H1 (cell line): ENCODE data around the gene FPR3. TPM values are rescaled to one million over a fixed set of nuclear protein-coding genes. Genes with fewer than 3 reads are reported as not detected.

Experiments used
- CTCF ChIA-PET: fragments of 300-600 bp; sonication (Branson Sonifier 250); formaldehyde crosslinking; loops from one replicate; lab custom pipeline; 2021; ENCODE audit not compliant: partially characterized antibody; lab: Charles Lee
- POLR2A ChIA-PET: fragments of 300-600 bp; sonication (Branson Sonifier 250); formaldehyde crosslinking; loops from one replicate; lab custom pipeline; 2021; ENCODE audit warnings: inconsistent platforms; ENCODE audit not compliant: partially characterized antibody; lab: Charles Lee
- DNase-seq, 2 experiments: peaks; one replicate each; pipeline versions ENCODE4 v3.0.0 to v3.0.0-alpha.2; 2010 to 2022; ENCODE audit warnings: low spot score in 2 of 2, low read depth in 1 of 2, mixed read lengths in 1 of 2
- FAIRE-seq: peaks from 2 replicates; lab custom pipeline; 2011; peaks lifted over from hg19 to GRCh38; lab: Jason Lieb, UNC
- H2AFZ ChIP-seq: 2 replicates; pipeline ENCODE4 v1.8.1; 2012; ENCODE audit warnings: low read length, inconsistent platforms
- H2AK5ac ChIP-seq: 2 replicates; pipeline ENCODE4 v1.6.1; 2013; ENCODE audit warnings: low read depth, low read length
- H2BK120ac ChIP-seq: replicated peaks from 2 replicates; pipeline ENCODE3; 2013; ENCODE audit warnings: low read depth, low read length, inconsistent platforms
- H2BK12ac ChIP-seq: 2 replicates; pipeline ENCODE4 v1.6.1; 2013; ENCODE audit warnings: low read depth, low read length
- H2BK15ac ChIP-seq: 2 replicates; pipeline ENCODE4 v1.6.1; 2013; ENCODE audit warnings: low read length
- H2BK20ac ChIP-seq: 2 replicates; pipeline ENCODE4 v1.6.1; 2013; ENCODE audit warnings: low read length
- H2BK5ac ChIP-seq: 2 replicates; pipeline ENCODE4 v1.6.1; 2013; ENCODE audit warnings: low read depth, low read length
- H3K14ac ChIP-seq: 2 replicates; pipeline ENCODE4 v1.6.1; 2013; ENCODE audit warnings: inconsistent platforms; ENCODE audit not compliant: insufficient read length
- H3K18ac ChIP-seq: 2 replicates; pipeline ENCODE4 v1.6.1; 2013; ENCODE audit warnings: low read length; ENCODE audit errors: extremely low read depth
- H3K23ac ChIP-seq: 2 replicates; pipeline ENCODE4 v1.6.1; 2013; ENCODE audit warnings: inconsistent platforms; ENCODE audit not compliant: insufficient read length
- H3K23me2 ChIP-seq: 2 replicates; pipeline ENCODE4 v1.6.1; 2013; ENCODE audit warnings: low read depth, low read length
- H3K27ac ChIP-seq: 2 replicates; pipeline ENCODE4 v1.6.1; 2011; ENCODE audit warnings: low read depth, low read length, inconsistent platforms
- H3K27me3 ChIP-seq, 4 experiments: replicated peaks in 1 of 4; 1 replicate in 1 of 4; 2 replicates in 3 of 4; pipeline versions ENCODE4 v1.6.1 to v1.8.1; 2011 to 2013; ENCODE audit warnings: low read length in 3 of 4, mild to moderate bottlenecking in 3 of 4, inconsistent platforms in 2 of 4, mixed read lengths in 2 of 4, moderate library complexity in 1 of 4; ENCODE audit not compliant: control insufficient read depth in 3 of 4, insufficient read depth in 3 of 4; ENCODE audit errors: extremely low read depth in 1 of 4
- H3K36me3 ChIP-seq, 4 experiments: 2 replicates each; pipeline versions ENCODE4 v1.6.1 to v1.8.1; 2011 to 2013; ENCODE audit warnings: mild to moderate bottlenecking in 4 of 4, low read length in 3 of 4, moderate library complexity in 2 of 4, control low read depth in 1 of 4, inconsistent platforms in 1 of 4; ENCODE audit not compliant: insufficient read depth in 4 of 4, control insufficient read depth in 2 of 4
- H3K4ac ChIP-seq: replicated peaks from 2 replicates; pipeline ENCODE3; 2013; ENCODE audit warnings: low read length, low read depth, mixed read lengths, inconsistent platforms; ENCODE audit not compliant: insufficient read length
- H3K4me1 ChIP-seq, 4 experiments: replicated peaks in 1 of 4; 1 replicate in 1 of 4; 2 replicates in 3 of 4; pipeline versions ENCODE4 v1.6.1 to v1.8.1; 2011 to 2013; ENCODE audit warnings: low read length in 3 of 4, inconsistent platforms in 2 of 4, mixed read lengths in 1 of 4; ENCODE audit not compliant: insufficient read depth in 4 of 4, control insufficient read depth in 3 of 4
- H3K4me2 ChIP-seq, 2 experiments: 2 replicates each; pipeline versions ENCODE4 v1.6.1 to v1.8.1; 2011 to 2013; ENCODE audit warnings: low read depth in 2 of 2, low read length in 2 of 2, control low read depth in 1 of 2, inconsistent platforms in 1 of 2, mild to moderate bottlenecking in 1 of 2; ENCODE audit not compliant: insufficient read depth in 1 of 2
- H3K4me3 ChIP-seq, 4 experiments: fragments of 200-600, 300-600 bp in 1 of 4; sonication (generic), shearing (Covaris generic), sonication (Bioruptor Twin) in 1 of 4; 2 replicates each; pipeline versions ENCODE4 v1.5.1 to v1.8.1; 2011 to 2016; ENCODE audit warnings: low read length in 4 of 4, low read depth in 3 of 4, control low read depth in 2 of 4, inconsistent platforms in 2 of 4, mild to moderate bottlenecking in 2 of 4, mixed read lengths in 1 of 4, moderate library complexity in 1 of 4; ENCODE audit not compliant: insufficient read depth in 2 of 4; ENCODE audit errors: extremely low read depth in 1 of 4
- H3K56ac ChIP-seq: replicated peaks from 2 replicates; pipeline ENCODE3; 2013; ENCODE audit warnings: low read depth, mild to moderate bottlenecking, mixed read lengths, low read length, inconsistent platforms; ENCODE audit not compliant: insufficient read length
- H3K79me1 ChIP-seq: 2 replicates; pipeline ENCODE4 v1.6.1; 2013; ENCODE audit warnings: low read depth, low read length, control low read depth
- H3K79me2 ChIP-seq, 2 experiments: 2 replicates each; pipeline versions ENCODE4 v1.6.1 to v1.8.1; 2012 to 2013; ENCODE audit warnings: low read length in 2 of 2, mild to moderate bottlenecking in 2 of 2, inconsistent platforms in 1 of 2; ENCODE audit not compliant: insufficient read depth in 2 of 2, control insufficient read depth in 1 of 2
- H3K9ac ChIP-seq, 4 experiments: replicated peaks in 1 of 4; 1 replicate in 1 of 4; 2 replicates in 3 of 4; pipeline versions ENCODE4 v1.6.1 to v1.8.1; 2011 to 2013; ENCODE audit warnings: low read depth in 3 of 4, low read length in 3 of 4, control low read depth in 2 of 4, mild to moderate bottlenecking in 2 of 4, moderate library complexity in 2 of 4, inconsistent platforms in 1 of 4; ENCODE audit errors: extremely low read depth in 1 of 4
- H3K9me3 ChIP-seq, 2 experiments: 2 replicates each; pipeline versions ENCODE4 v1.6.1 to v1.8.1; 2012 to 2013; ENCODE audit warnings: mild to moderate bottlenecking in 2 of 2, moderate library complexity in 2 of 2, control low read depth in 1 of 2, inconsistent platforms in 1 of 2, low read depth in 1 of 2, low read length in 1 of 2, mixed read lengths in 1 of 2; ENCODE audit not compliant: insufficient read depth in 2 of 2
- H4K20me1 ChIP-seq, 2 experiments: replicated peaks in 1 of 2; 2 replicates each; pipeline versions ENCODE3 to v1.8.1; 2011 to 2013; ENCODE audit warnings: inconsistent platforms in 2 of 2, low read length in 2 of 2, mild to moderate bottlenecking in 1 of 2; ENCODE audit not compliant: insufficient read depth in 2 of 2, control insufficient read depth in 1 of 2
- H4K5ac ChIP-seq: 2 replicates; pipeline ENCODE4 v1.6.1; 2013; ENCODE audit warnings: low read length, low read depth, mixed read lengths, inconsistent platforms; ENCODE audit not compliant: insufficient read length
- H4K8ac ChIP-seq: 2 replicates; pipeline ENCODE4 v1.8.0; 2013; ENCODE audit warnings: mild to moderate bottlenecking, moderate library complexity, low read length, inconsistent platforms; ENCODE audit not compliant: insufficient read depth; ENCODE audit errors: extremely low read depth
- H4K91ac ChIP-seq: replicated peaks from 2 replicates; pipeline ENCODE3; 2013; ENCODE audit warnings: low read length, mixed read lengths, inconsistent platforms; ENCODE audit not compliant: insufficient read length
- ATF2 ChIP-seq: IDR thresholded peaks from 2 replicates; pipeline ENCODE4 v1.6.1; 2012; ENCODE audit warnings: low read length, inconsistent platforms
- BRCA1 ChIP-seq: IDR thresholded peaks from 2 replicates; pipeline ENCODE4 v1.6.1; 2012; ENCODE audit warnings: low read depth, low read length, improper control_type of control experiment
- E2F6 ChIP-seq: IDR thresholded peaks from 2 replicates; pipeline ENCODE4 v1.6.1; 2012; ENCODE audit warnings: inconsistent platforms
- FOSL1 ChIP-seq: IDR thresholded peaks from 2 replicates; pipeline ENCODE4 v1.6.1; 2011; ENCODE audit warnings: mild to moderate bottlenecking, low read depth, low read length, moderate library complexity; ENCODE audit not compliant: insufficient read depth
- HDAC6 ChIP-seq: IDR thresholded peaks from one replicate; pipeline ENCODE4 v1.7.1; 2012; ENCODE audit warnings: low read depth, mild to moderate bottlenecking, inconsistent platforms, low read length, moderate library complexity
- NANOG ChIP-seq: IDR thresholded peaks from 2 replicates; pipeline ENCODE4 v1.6.1; 2011; ENCODE audit warnings: low read length, low read depth, mild to moderate bottlenecking, inconsistent platforms; ENCODE audit not compliant: insufficient read depth, poor library complexity, severe bottlenecking
- RBBP5 ChIP-seq: IDR thresholded peaks from 2 replicates; pipeline ENCODE4 v1.7.1; 2012; ENCODE audit warnings: low read depth, mild to moderate bottlenecking, inconsistent platforms, low read length, moderate library complexity, borderline replicate concordance
- SP4 ChIP-seq: IDR thresholded peaks from 2 replicates; pipeline ENCODE4 v1.6.1; 2012; ENCODE audit warnings: low read length, inconsistent platforms
- USF2 ChIP-seq: IDR thresholded peaks from 2 replicates; pipeline ENCODE4 v1.6.1; 2011; ENCODE audit warnings: low read length, improper control_type of control experiment
- YY1 ChIP-seq: IDR thresholded peaks from 2 replicates; pipeline ENCODE4 v1.6.1; 2011; ENCODE audit warnings: low read depth, mild to moderate bottlenecking, low read length
- WGBS, 2 experiments: shearing (Covaris generic) in 1 of 2; methylation state at CpG; one replicate each; pipeline versions ENCODE4 v1.1.6 to v1.1.7; 2013 to 2015; ENCODE audit warnings: low lambda C conversion rate in 2 of 2, mixed read lengths in 2 of 2, inconsistent platforms in 1 of 2, low coverage in 1 of 2, missing lambda C conversion rate in 1 of 2; ENCODE audit not compliant: insufficient replicate concordance in 2 of 2, insufficient coverage in 1 of 2, insufficient read length in 1 of 2; ENCODE audit errors: extremely low coverage in 1 of 2, missing lambda C conversion rate in 1 of 2; 5-methylcytosine and 5-hydroxymethylcytosine counted together
- polyA plus RNA-seq, 7 experiments: library from polyadenylated mRNA; depleted of rRNA in 3 of 7; stranded (reverse) in 5 of 7; unstranded in 2 of 7; fragments of >200 nt in 5 of 7; fragments of 200-250 nt in 2 of 7; gene quantifications; 1 replicate in 5 of 7; 2 replicates in 1 of 7; 4 replicates in 1 of 7; pipeline versions ENCODE4 v1.2.1 to v1.2.3, GENCODE V29; 2011 to 2013; ENCODE audit warnings: missing spikeins in 2 of 7, mixed read lengths in 2 of 7
- total RNA-seq: library from RNA; stranded (reverse); fragmentation: NEBNext Ultra II Directional; extraction: Animal tissue kit (Norgen Biotek cat#: 25700); gene quantifications from 2 replicates; pipeline ENCODE4 v1.2.1, GENCODE V29; 2021

The FPR3 gene
- total and polyA plus RNA-seq, 2 of the 8 experiments (the other 6 are each of a cell fraction or from before 2014, with no cell fraction given), result not detected

- H2BK20ac ChIP-seq, result no peak overlapping the region
- no peak overlapping the region for H3K14ac ChIP-seq
- no peak overlapping the region for H3K27ac ChIP-seq
- H3K36me3 ChIP-seq, result no peaks in the 10 kb centered on the region
- H2BK5ac ChIP-seq, result no peak overlapping the region
- no peaks in the 10 kb centered on the region for H3K79me1 ChIP-seq
- H2BK120ac ChIP-seq, result no peak overlapping the region
- no peak overlapping the region for H3K56ac ChIP-seq
- H3K4me2 ChIP-seq, result no peak overlapping the region
- H4K20me1 ChIP-seq, result no peaks in the 10 kb centered on the region
- H3K9ac ChIP-seq, result no peak overlapping the region
- no peaks in the 10 kb centered on the region for H3K79me2 ChIP-seq
- H3K23me2 ChIP-seq, result no peaks in the 10 kb centered on the region
- H2BK15ac ChIP-seq, result no peak overlapping the region
- H2AK5ac ChIP-seq, result no peak overlapping the region
- CTCF ChIA-PET, result no interaction called here
- no peak overlapping the region for H3K4ac ChIP-seq
- H4K5ac ChIP-seq, result no peak overlapping the region
- no peak overlapping the region for H3K4me3 ChIP-seq
- H4K91ac ChIP-seq, result no peak overlapping the region
- DNase-seq (no peak), FAIRE-seq (no peak)
- no peak overlapping the region for H3K18ac ChIP-seq
- no peaks in the 10 kb centered on the region for H3K27me3 ChIP-seq
- 85% methylated on average over 7 of the region's 7 CpGs; no CpG with 5 or more reads in 1 of the 2 experiments for WGBS, 2 experiments
- H4K8ac ChIP-seq, result no peak overlapping the region
- H3K23ac ChIP-seq, result no peak overlapping the region
- no peak overlapping the region for H2BK12ac ChIP-seq
- no peaks in the 10 kb centered on the region for H3K4me1 ChIP-seq
- H2AFZ ChIP-seq, result no peak overlapping the region
- POLR2A ChIA-PET, result interaction anchor here (0.8 kb wide), 1 partner anchor 13 kb away, joined by 3 read pairs; no protein-coding TSS in a partner anchor
- H3K9me3 ChIP-seq, result peaks cover 12 to 20% of the 10 kb centered on the region in 2 experiments; a peak in 3 of 4 replicates
- TF ChIP-seq FOSL1, result no peak
- TF ChIP-seq SP4, result no peak
- no peak for TF ChIP-seq BRCA1
- no peak for TF ChIP-seq E2F6
- no peak for TF ChIP-seq USF2
- TF ChIP-seq YY1, result no peak
- no peak for TF ChIP-seq ATF2
- TF ChIP-seq HDAC6, result no peak
- no peak for TF ChIP-seq RBBP5
- TF ChIP-seq NANOG, result no peak
Measured at GRCh38 chr19:51820831-51821446, 26.0 kb downstream of the FPR3 start.
